HepG2 (cell line): ENCODE results near the gene FITM2. TPM values are rescaled to one million over a fixed set of nuclear protein-coding genes. Genes with fewer than 3 reads are reported as not detected.

Source experiments
- ATF2 ChIP-seq: sonication (generic); formaldehyde crosslinking; IDR thresholded peaks from 2 replicates; pipeline ENCODE4 v1.4.0; 2020; ENCODE audit warnings: missing genetic modification reagents
- CENPX ChIP-seq: sonication (generic); formaldehyde crosslinking; IDR thresholded peaks from 2 replicates; pipeline ENCODE4 v1.9.0; 2021; ENCODE audit warnings: mild to moderate bottlenecking, missing genetic modification reagents, moderate library complexity
- CHD4 ChIP-seq: fragments of 200-600 bp; sonication (generic); IDR thresholded peaks from 2 replicates; pipeline ENCODE4 v1.7.0; 2017; ENCODE audit warnings: mild to moderate bottlenecking, low read length, borderline replicate concordance
- CTCF ChIP-seq: sonication (generic); formaldehyde crosslinking; IDR thresholded peaks from 2 replicates; pipeline ENCODE4 v1.5.0; 2020; ENCODE audit warnings: mild to moderate bottlenecking, missing genetic modification reagents, moderate library complexity
- EED ChIP-seq: sonication (generic); formaldehyde crosslinking; IDR thresholded peaks from 2 replicates; pipeline ENCODE4 v1.5.0; 2020; ENCODE audit warnings: mild to moderate bottlenecking, missing genetic modification reagents
- GTF2F1 ChIP-seq: fragments of 150-350 bp; IDR thresholded peaks from 2 replicates; pipeline ENCODE4 v1.6.1; 2014; ENCODE audit warnings: low read length
- MED8 ChIP-seq: sonication (generic); formaldehyde crosslinking; IDR thresholded peaks from 2 replicates; pipeline ENCODE4 v1.8.1; 2023; ENCODE audit warnings: mild to moderate bottlenecking, missing genetic modification reagents; ENCODE audit not compliant: insufficient replicate concordance
- MTA3 ChIP-seq: sonication (generic); formaldehyde crosslinking; IDR thresholded peaks from 2 replicates; pipeline ENCODE4 v1.4.0; 2020; ENCODE audit warnings: missing genetic modification reagents
- NCOA1 ChIP-seq: sonication (generic); formaldehyde crosslinking; IDR thresholded peaks from 2 replicates; pipeline ENCODE4 v1.9.0; 2021; ENCODE audit warnings: missing genetic modification reagents
- NFE2L2 ChIP-seq: fragments of 150-350 bp; IDR thresholded peaks from 2 replicates; pipeline ENCODE4 v1.6.1; 2014; ENCODE audit warnings: low read length
- NFYB ChIP-seq: sonication (generic); formaldehyde crosslinking; IDR thresholded peaks from 2 replicates; pipeline ENCODE4 v1.4.0; 2020; ENCODE audit warnings: missing genetic modification reagents
- NR2C2 ChIP-seq: sonication (generic); formaldehyde crosslinking; IDR thresholded peaks from 2 replicates; pipeline ENCODE4 v1.4.0; 2020; ENCODE audit warnings: missing genetic modification reagents, mild to moderate bottlenecking, moderate library complexity, borderline replicate concordance
- PHF20 ChIP-seq: sonication (generic); formaldehyde crosslinking; IDR thresholded peaks from 2 replicates; pipeline ENCODE4 v1.5.0; 2020; ENCODE audit warnings: mild to moderate bottlenecking, missing genetic modification reagents
- SAFB2 ChIP-seq: sonication (generic); formaldehyde crosslinking; IDR thresholded peaks from 2 replicates; pipeline ENCODE4 v1.5.1; 2020; ENCODE audit warnings: missing genetic modification reagents, low read depth, mild to moderate bottlenecking, borderline replicate concordance
- SYNCRIP ChIP-seq: fragments of 200-400 bp; formaldehyde crosslinking; IDR thresholded peaks from 2 replicates; pipeline ENCODE4 v1.6.1; 2018; ENCODE audit warnings: mild to moderate bottlenecking, low read depth, low read length; ENCODE audit not compliant: insufficient read depth
- TSC22D2 ChIP-seq: sonication (generic); formaldehyde crosslinking; IDR thresholded peaks from 2 replicates; pipeline ENCODE4 v1.5.1; 2020; ENCODE audit warnings: missing genetic modification reagents, mild to moderate bottlenecking, borderline replicate concordance
- ZBTB33 ChIP-seq: sonication (generic); formaldehyde crosslinking; IDR thresholded peaks from 2 replicates; pipeline ENCODE4 v1.4.0; 2020; ENCODE audit warnings: missing genetic modification reagents
- ZNF124 ChIP-seq: sonication (generic); formaldehyde crosslinking; IDR thresholded peaks from 2 replicates; pipeline ENCODE4 v1.4.0; 2020; ENCODE audit warnings: missing genetic modification reagents
- ZNF138 ChIP-seq: sonication (generic); formaldehyde crosslinking; IDR thresholded peaks from 2 replicates; pipeline ENCODE4 v1.5.0; 2020; ENCODE audit warnings: mild to moderate bottlenecking, low read depth, missing genetic modification reagents
- ZNF225 ChIP-seq: sonication (generic); formaldehyde crosslinking; IDR thresholded peaks from 2 replicates; pipeline ENCODE4 v1.4.0; 2020; ENCODE audit warnings: mild to moderate bottlenecking, missing genetic modification reagents
- ZNF317 ChIP-seq: sonication (generic); formaldehyde crosslinking; IDR thresholded peaks from 2 replicates; pipeline ENCODE4 v1.5.0; 2020; ENCODE audit warnings: mild to moderate bottlenecking, missing genetic modification reagents
- ZNF326 ChIP-seq: sonication (generic); formaldehyde crosslinking; IDR thresholded peaks from 2 replicates; pipeline ENCODE4 v1.4.0; 2020; ENCODE audit warnings: missing genetic modification reagents, borderline replicate concordance
- ZNF333 ChIP-seq: sonication (generic); formaldehyde crosslinking; IDR thresholded peaks from 2 replicates; pipeline ENCODE4 v1.4.0; 2020; ENCODE audit warnings: mild to moderate bottlenecking, missing genetic modification reagents, borderline replicate concordance
- ZNF432 ChIP-seq: sonication (generic); formaldehyde crosslinking; IDR thresholded peaks from 2 replicates; pipeline ENCODE4 v1.5.0; 2020; ENCODE audit warnings: missing genetic modification reagents, mild to moderate bottlenecking, borderline replicate concordance
- ZNF563 ChIP-seq: sonication (generic); formaldehyde crosslinking; IDR thresholded peaks from 2 replicates; pipeline ENCODE4 v1.8.0; 2022; ENCODE audit warnings: mild to moderate bottlenecking, moderate library complexity, missing genetic modification reagents
- ZNF567 ChIP-seq: sonication (generic); formaldehyde crosslinking; IDR thresholded peaks from 2 replicates; pipeline ENCODE4 v1.8.1; 2023; ENCODE audit warnings: mild to moderate bottlenecking, missing genetic modification reagents, borderline replicate concordance
- ZNF652 ChIP-seq: IDR thresholded peaks from 2 replicates; pipeline ENCODE4 v1.6.1; 2016; ENCODE audit warnings: low read depth, borderline replicate concordance
- polyA plus RNA-seq, 8 experiments: library from polyadenylated mRNA; depleted of rRNA in 3 of 8; stranded (reverse) in 7 of 8; unstranded in 1 of 8; fragments of >200 nt; fragmentation: Illumina TruSeq in 4 of 8; extraction: Trizol in 4 of 8; gene quantifications; 2 replicates each; pipeline versions ENCODE4 v1.2.1 to v1.2.3, GENCODE V29; 2011 to 2016; ENCODE audit warnings: low read depth in 4 of 8, missing spikeins in 1 of 8, mixed read lengths in 1 of 8; ENCODE audit not compliant: insufficient read depth in 1 of 8
- total RNA-seq, 5 experiments: library from RNA; depleted of rRNA; stranded (reverse); fragments of >200 nt; fragmentation: Illumina TruSeq; extraction: Trizol; gene quantifications; 2 replicates each; pipeline ENCODE4 v1.2.3, GENCODE V29; 2016; ENCODE audit warnings: low read depth in 1 of 5

Gene FITM2
- total and polyA plus RNA-seq, 2 of the 13 experiments (the other 11 are each of a cell fraction or from before 2014, with no cell fraction given), result 9.6 to 24.5 TPM

GRCh38 chr20:44302026-44302669, 8.9 kb downstream of the FITM2 start (continued):
- TF ChIP-seq ZBTB33, result peak; percentile 41; the same call in 1 of the 2 replicates
- no peak for TF ChIP-seq ZNF333
- TF ChIP-seq CHD4, result no peak; the same call in 1 of the 2 replicates
- no peak for TF ChIP-seq MED8 (CRISPR knock-in tag)
- peak; percentile 59; the same call in 1 of the 2 replicates for TF ChIP-seq ZNF225 (CRISPR knock-in tag)
- peak; percentile 62; the same call in 1 of the 2 replicates for TF ChIP-seq ZNF124 (CRISPR knock-in tag)
- TF ChIP-seq PHF20, result 0 out of 2 replicates have a peak, but pooled peaks have one; percentile 45
- TF ChIP-seq ZNF567 (CRISPR knock-in tag), result peak; percentile 92
- 0 out of 2 replicates have a peak, but pooled peaks have one; percentile 51 for TF ChIP-seq ZNF317 (CRISPR knock-in tag)
- TF ChIP-seq CTCF (CRISPR knock-in tag), result no peak; the same call in 1 of the 2 replicates
- TF ChIP-seq SAFB2 (CRISPR knock-in tag), result no peak
- no peak for TF ChIP-seq GTF2F1
- peak; percentile 35; the same call in 1 of the 2 replicates for TF ChIP-seq ZNF326 (CRISPR knock-in tag)
- no peak for TF ChIP-seq NFE2L2
- no peak for TF ChIP-seq NCOA1 (CRISPR knock-in tag)
- TF ChIP-seq MTA3 (CRISPR knock-in tag), result no peak
- no peak for TF ChIP-seq EED (CRISPR knock-in tag)
- TF ChIP-seq SYNCRIP, result no peak
- TF ChIP-seq ZNF138 (CRISPR knock-in tag), result no peak
- no peak; the same call in 1 of the 2 replicates for TF ChIP-seq TSC22D2 (CRISPR knock-in tag)
- TF ChIP-seq ZNF652, result no peak
- peak; percentile 72 for TF ChIP-seq NR2C2 (CRISPR knock-in tag)
- TF ChIP-seq ZNF563 (CRISPR knock-in tag), result no peak
- TF ChIP-seq ATF2 (CRISPR knock-in tag), result peak; percentile 100
- no peak for TF ChIP-seq ZNF432 (CRISPR knock-in tag)
- no peak for TF ChIP-seq CENPX (CRISPR knock-in tag)
- TF ChIP-seq NFYB, result no peak
